Neural progenitor cell (in vitro differentiated cells): ENCODE measurements around the gene FOXN3.

Experiments used
- EZH2 ChIP-seq: fragments of 200-600 bp; sonication (generic); IDR thresholded peaks from 2 replicates; pipeline ENCODE4 v1.6.1; 2017; ENCODE audit warnings: antibody characterized with exemption, mild to moderate bottlenecking, moderate library complexity
- EZH2phosphoT487 ChIP-seq: fragments of 200-600 bp; sonication (generic); IDR thresholded peaks from 2 replicates; pipeline ENCODE4 v1.6.1; 2017; ENCODE audit warnings: antibody characterized with exemption
- TF ChIP-seq, protein P1 (sequence below): fragments of 200-600 bp; sonication (generic); IDR thresholded peaks from 2 replicates; pipeline ENCODE4 v1.5.1; 2017; ENCODE audit warnings: antibody characterized with exemption, mild to moderate bottlenecking

- TF ChIP-seq, protein P1, sequence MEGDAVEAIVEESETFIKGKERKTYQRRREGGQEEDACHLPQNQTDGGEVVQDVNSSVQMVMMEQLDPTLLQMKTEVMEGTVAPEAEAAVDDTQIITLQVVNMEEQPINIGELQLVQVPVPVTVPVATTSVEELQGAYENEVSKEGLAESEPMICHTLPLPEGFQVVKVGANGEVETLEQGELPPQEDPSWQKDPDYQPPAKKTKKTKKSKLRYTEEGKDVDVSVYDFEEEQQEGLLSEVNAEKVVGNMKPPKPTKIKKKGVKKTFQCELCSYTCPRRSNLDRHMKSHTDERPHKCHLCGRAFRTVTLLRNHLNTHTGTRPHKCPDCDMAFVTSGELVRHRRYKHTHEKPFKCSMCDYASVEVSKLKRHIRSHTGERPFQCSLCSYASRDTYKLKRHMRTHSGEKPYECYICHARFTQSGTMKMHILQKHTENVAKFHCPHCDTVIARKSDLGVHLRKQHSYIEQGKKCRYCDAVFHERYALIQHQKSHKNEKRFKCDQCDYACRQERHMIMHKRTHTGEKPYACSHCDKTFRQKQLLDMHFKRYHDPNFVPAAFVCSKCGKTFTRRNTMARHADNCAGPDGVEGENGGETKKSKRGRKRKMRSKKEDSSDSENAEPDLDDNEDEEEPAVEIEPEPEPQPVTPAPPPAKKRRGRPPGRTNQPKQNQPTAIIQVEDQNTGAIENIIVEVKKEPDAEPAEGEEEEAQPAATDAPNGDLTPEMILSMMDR, result no peak
- no peak for TF ChIP-seq EZH2
- TF ChIP-seq EZH2phosphoT487, result no peak
Observed at GRCh38 chr14:89325299-89325883, 91.6 kb downstream of the FOXN3 start.
